B cell (primary cell): Measurements from ENCODE around the gene PDK4. TPM values are rescaled to one million over a fixed set of nuclear protein-coding genes. Genes with fewer than 3 reads are reported as not detected.

Source experiments
- ATAC-seq: fragments of 200-7000 bp; cut with Tn5 transposase; one replicate; pipeline ENCODE4 v1.10.0; 2021; ENCODE audit warnings: low read depth, mild to moderate bottlenecking, moderate number of reproducible peaks, moderate library complexity
- CTCF ChIA-PET: fragments of 350-600 bp; sonication (Branson Sonifier 250); formaldehyde crosslinking; loops from one replicate; lab custom pipeline; 2021; ENCODE audit warnings: antibody characterized with exemption, inconsistent platforms; lab: Charles Lee
- POLR2A ChIA-PET: fragments of 350-600 bp; sonication (Branson Sonifier 250); formaldehyde crosslinking; loops from one replicate; lab custom pipeline; 2021; ENCODE audit warnings: antibody characterized with exemption; lab: Charles Lee
- DNase-seq: peaks from one replicate; pipeline ENCODE4 v3.0.0; 2013
- H2AFZ ChIP-seq: 2 replicates; pipeline ENCODE4 v1.6.1; 2012; ENCODE audit warnings: mild to moderate bottlenecking, low read depth, low read length; ENCODE audit not compliant: insufficient read depth, poor library complexity, severe bottlenecking
- H3K27ac ChIP-seq, 2 donors: 1 replicate in 1 of 2; 2 replicates in 1 of 2; pipeline ENCODE4 v1.5.1; 2012 to 2013; ENCODE audit warnings: low read length in 2 of 2, mild to moderate bottlenecking in 2 of 2, moderate library complexity in 1 of 2
- H3K27me3 ChIP-seq, 4 experiments: fragments of 200-600 bp in 1 of 4; sonication (generic) in 1 of 4; replicated peaks in 1 of 4; 1 replicate in 2 of 4; 2 replicates in 2 of 4; pipeline versions ENCODE4 v1.6.1 to v1.7.0; 2013 to 2016; ENCODE audit warnings: low read length in 3 of 4, mild to moderate bottlenecking in 2 of 4, mixed read lengths in 1 of 4, moderate library complexity in 1 of 4; ENCODE audit not compliant: insufficient read depth in 4 of 4, control insufficient read depth in 3 of 4; ENCODE audit errors: control extremely low read depth in 1 of 4
- H3K36me3 ChIP-seq, 2 experiments: replicated peaks in 1 of 2; 1 replicate in 1 of 2; 2 replicates in 1 of 2; pipeline versions ENCODE4 v1.6.1 to v1.7.1; 2013; ENCODE audit warnings: low read length in 1 of 2; ENCODE audit not compliant: insufficient read depth in 2 of 2, control insufficient read depth in 1 of 2; ENCODE audit errors: control extremely low read depth in 1 of 2, extremely low read depth in 1 of 2
- H3K4me1 ChIP-seq, 2 donors: fragments of 200-600 bp in 1 of 2; sonication (generic) in 1 of 2; 1 replicate in 1 of 2; 2 replicates in 1 of 2; pipeline versions ENCODE4 v1.5.1 to v1.6.1; 2013 to 2017; ENCODE audit warnings: low read length in 2 of 2; ENCODE audit not compliant: control insufficient read depth in 2 of 2, insufficient read depth in 2 of 2
- H3K4me2 ChIP-seq: replicated peaks from 2 replicates; pipeline ENCODE3; 2012; ENCODE audit warnings: mild to moderate bottlenecking, low read depth, low read length; ENCODE audit not compliant: poor library complexity, severe bottlenecking
- H3K4me3 ChIP-seq, 5 experiments: fragments of 200-600 bp in 1 of 5; sonication (generic) in 1 of 5; 1 replicate in 3 of 5; 2 replicates in 2 of 5; pipeline versions ENCODE4 v1.5.1 to v1.7.0; 2011 to 2016; ENCODE audit warnings: low read length in 4 of 5, mild to moderate bottlenecking in 4 of 5, low read depth in 2 of 5, control low read depth in 1 of 5, moderate library complexity in 1 of 5; ENCODE audit not compliant: insufficient read depth in 1 of 5; ENCODE audit errors: control extremely low read depth in 1 of 5, extremely low read depth in 1 of 5
- H3K79me2 ChIP-seq: fragments of 200-600 bp; sonication (generic); one replicate; pipeline ENCODE4 v1.6.0; 2016; ENCODE audit warnings: low read length; ENCODE audit not compliant: control insufficient read depth, insufficient read depth
- H3K9ac ChIP-seq: fragments of 200-600 bp; sonication (generic); 2 replicates; pipeline ENCODE4 v1.6.1; 2017; ENCODE audit warnings: mild to moderate bottlenecking, low read length, moderate library complexity
- H3K9me3 ChIP-seq, 3 donors: one replicate each; pipeline versions ENCODE4 v1.6.1 to v1.7.1; 2013; ENCODE audit warnings: low read length in 2 of 3; ENCODE audit not compliant: control insufficient read depth in 2 of 3, insufficient read depth in 1 of 3; ENCODE audit errors: control extremely low read depth in 1 of 3
- H4K20me1 ChIP-seq: 2 replicates; pipeline ENCODE4 v1.6.0; 2012; ENCODE audit warnings: mild to moderate bottlenecking, low read length; ENCODE audit not compliant: insufficient read depth, control insufficient read depth, poor library complexity, severe bottlenecking
- H3K27ac Mint-ChIP-seq: one replicate; pipeline ENCODE4 v1.8.0; 2021; ENCODE audit warnings: mixed read lengths
- H3K27me3 Mint-ChIP-seq: one replicate; pipeline ENCODE4 v1.8.0; 2021; ENCODE audit warnings: mixed read lengths
- H3K4me1 Mint-ChIP-seq: one replicate; pipeline ENCODE4 v1.8.0; 2021; ENCODE audit warnings: mixed read lengths
- H3K4me3 Mint-ChIP-seq: one replicate; pipeline ENCODE4 v1.8.0; 2021; ENCODE audit warnings: mixed read lengths
- H3K9me3 Mint-ChIP-seq: one replicate; pipeline ENCODE4 v1.8.0; 2022; ENCODE audit warnings: mixed read lengths; ENCODE audit not compliant: insufficient read depth
- EZH2 ChIP-seq: IDR thresholded peaks from 2 replicates; pipeline ENCODE4 v1.6.1; 2012; ENCODE audit warnings: borderline replicate concordance, low read depth, mild to moderate bottlenecking, moderate library complexity, low read length; ENCODE audit not compliant: insufficient read depth, poor library complexity, severe bottlenecking
- WGBS: methylation state at CpG from one replicate; pipeline ENCODE4 v1.1.5; 2013; ENCODE audit warnings: missing lambda C conversion rate; ENCODE audit not compliant: insufficient coverage; 5-methylcytosine and 5-hydroxymethylcytosine counted together
- intact Hi-C: fragments of 100-400 bp; cut with micrococcal nuclease; formaldehyde crosslinking; loops from one replicate; pipeline ENCODE4 v1.10.0; 2022
- polyA plus RNA-seq: library from polyadenylated mRNA; depleted of rRNA; stranded (reverse); fragments of >200 nt; gene quantifications from 2 replicates; pipeline ENCODE4 v1.2.3, GENCODE V29; 2012
- total RNA-seq, 2 donors: library from RNA; stranded (reverse); fragments of 120-200 nt in 1 of 2; gene quantifications; 1 replicate in 1 of 2; 2 replicates in 1 of 2; pipeline versions ENCODE4 v1.2.3 to v1.2.4, GENCODE V29; 2013 to 2022
- TF ChIP-seq, protein P1 (sequence below): fragments of 200-600 bp; IDR thresholded peaks from one replicate; pipeline ENCODE4 v1.8.0; 2022; ENCODE audit warnings: antibody characterized with exemption, mild to moderate bottlenecking

PDK4 gene
- total and polyA plus RNA-seq, 2 donors (not counting 1 experiment from before 2014, with no cell fraction given): 0.54 to 6.8 TPM

DNA sequence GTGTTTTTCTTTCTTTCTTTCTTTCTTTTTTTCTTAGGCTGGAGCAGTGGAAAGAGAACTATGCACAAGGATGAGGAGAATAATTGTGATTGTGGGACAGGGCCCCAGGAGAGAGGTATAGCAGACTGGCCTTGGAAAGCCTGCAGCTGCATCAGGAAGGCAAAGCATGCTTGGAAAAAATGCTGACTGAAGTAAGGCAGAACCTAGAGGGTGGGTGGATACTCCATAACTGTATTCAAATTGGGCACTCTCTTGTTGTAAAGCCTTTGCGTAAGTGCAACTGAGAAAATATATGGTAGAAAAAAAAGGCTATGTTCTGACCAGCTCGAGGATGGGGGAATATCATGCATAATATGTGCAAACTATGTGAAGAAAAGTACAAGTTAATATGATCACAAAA lies 39.5 kb downstream of the PDK4 start:
- no peak overlapping the region for H3K4me3 Mint-ChIP-seq
- no peak for ATAC-seq
- Histone ChIP-seq H3K27ac (no peak overlapping the region), H3K9me3 (no peaks in the 10 kb centered on the region), H3K4me1 (no peaks in the 10 kb centered on the region), H3K4me2 (no peak overlapping the region), H3K36me3 (no peaks in the 10 kb centered on the region), H3K4me3 (no peak overlapping the region), H4K20me1 (no peaks in the 10 kb centered on the region), H3K27me3 (peaks cover 0 to 5% (median 2%) of the 10 kb centered on the region in 4 experiments), H2AFZ (no peak overlapping the region), H3K79me2 (no peaks in the 10 kb centered on the region), H3K9ac (no peak overlapping the region)
- no peak for TF ChIP-seq EZH2
- TF ChIP-seq, protein P1, sequence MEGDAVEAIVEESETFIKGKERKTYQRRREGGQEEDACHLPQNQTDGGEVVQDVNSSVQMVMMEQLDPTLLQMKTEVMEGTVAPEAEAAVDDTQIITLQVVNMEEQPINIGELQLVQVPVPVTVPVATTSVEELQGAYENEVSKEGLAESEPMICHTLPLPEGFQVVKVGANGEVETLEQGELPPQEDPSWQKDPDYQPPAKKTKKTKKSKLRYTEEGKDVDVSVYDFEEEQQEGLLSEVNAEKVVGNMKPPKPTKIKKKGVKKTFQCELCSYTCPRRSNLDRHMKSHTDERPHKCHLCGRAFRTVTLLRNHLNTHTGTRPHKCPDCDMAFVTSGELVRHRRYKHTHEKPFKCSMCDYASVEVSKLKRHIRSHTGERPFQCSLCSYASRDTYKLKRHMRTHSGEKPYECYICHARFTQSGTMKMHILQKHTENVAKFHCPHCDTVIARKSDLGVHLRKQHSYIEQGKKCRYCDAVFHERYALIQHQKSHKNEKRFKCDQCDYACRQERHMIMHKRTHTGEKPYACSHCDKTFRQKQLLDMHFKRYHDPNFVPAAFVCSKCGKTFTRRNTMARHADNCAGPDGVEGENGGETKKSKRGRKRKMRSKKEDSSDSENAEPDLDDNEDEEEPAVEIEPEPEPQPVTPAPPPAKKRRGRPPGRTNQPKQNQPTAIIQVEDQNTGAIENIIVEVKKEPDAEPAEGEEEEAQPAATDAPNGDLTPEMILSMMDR: no peak
- ChIA-PET POLR2A (no interaction called here), CTCF (interaction anchor here (1.2 kb wide), 1 partner anchor 11 kb away, joined by 3 read pairs; no protein-coding TSS in a partner anchor)
- H3K27ac Mint-ChIP-seq: no peak overlapping the region
- no peaks in the 10 kb centered on the region for H3K9me3 Mint-ChIP-seq
- WGBS: no CpG with 5 or more reads among the region's 2 CpGs
- H3K27me3 Mint-ChIP-seq: peaks cover 18% of the 10 kb centered on the region
- intact Hi-C loops: no loop called here
- DNase-seq: no peak
- no peaks in the 10 kb centered on the region for H3K4me1 Mint-ChIP-seq

DNA sequence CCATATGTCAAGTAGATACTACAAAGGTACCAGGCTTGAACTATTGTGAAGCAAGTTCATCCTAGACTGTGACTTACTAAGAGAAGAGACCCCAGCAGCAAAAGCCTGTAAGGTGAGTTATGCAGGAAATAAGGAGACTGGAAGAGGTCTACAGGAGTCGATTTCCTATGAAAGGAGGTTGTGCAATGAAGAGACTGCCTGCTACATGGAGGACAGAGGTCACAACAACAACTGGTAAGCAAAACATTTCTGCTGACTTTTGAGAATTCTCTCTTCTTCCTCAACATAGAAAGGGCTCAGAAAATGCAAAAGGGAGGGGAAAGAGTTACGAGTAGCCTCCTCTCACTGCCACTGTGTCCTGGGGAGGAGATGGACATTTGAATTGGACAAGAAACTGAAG lies 42.4 kb downstream of the PDK4 start:
- H3K4me1 Mint-ChIP-seq: no peaks in the 10 kb centered on the region

More for the DNA sequence above, 42.4 kb downstream of the PDK4 start:
- ATAC-seq (no peak), DNase-seq (no peak)
- no peak overlapping the region for H3K9ac ChIP-seq
- no peak overlapping the region for H3K4me2 ChIP-seq
- Mint-ChIP-seq H3K27ac (no peak overlapping the region), H3K4me3 (no peak overlapping the region), H3K9me3 (no peaks in the 10 kb centered on the region), H3K27me3 (peaks cover 24% of the 10 kb centered on the region)
- H4K20me1 ChIP-seq: no peaks in the 10 kb centered on the region
- intact Hi-C loops: no loop called here
- ChIA-PET CTCF (no interaction called here), POLR2A (no interaction called here)
- no peak overlapping the region for H3K27ac ChIP-seq
- TF ChIP-seq, protein P1: no peak
- TF ChIP-seq EZH2: no peak
- no peak overlapping the region for H2AFZ ChIP-seq
- no peaks in the 10 kb centered on the region for H3K9me3 ChIP-seq
- H3K4me1 ChIP-seq: no peaks in the 10 kb centered on the region
- no peaks in the 10 kb centered on the region for H3K79me2 ChIP-seq
- no peaks in the 10 kb centered on the region for H3K36me3 ChIP-seq
- no CpG with 5 or more reads among the region's 2 CpGs for WGBS
- no peak overlapping the region for H3K4me3 ChIP-seq
- H3K27me3 ChIP-seq: peaks cover 0 to 5% (median 2%) of the 10 kb centered on the region in 4 experiments
